GM06990 (cell line): ENCODE results near the gene SFTPB.

Experiments used
- DNase-seq: peaks from one replicate; pipeline ENCODE4 v3.0.0-alpha.2; 2011; ENCODE audit not compliant: insufficient read length; ENCODE audit errors: extremely low read depth
- H3K27me3 ChIP-seq: replicated peaks from 2 replicates; pipeline ENCODE4 v1.6.0; 2011; ENCODE audit warnings: low read length; ENCODE audit not compliant: control insufficient read depth, insufficient read depth
- H3K36me3 ChIP-seq: 2 replicates; pipeline ENCODE4 v1.5.1; 2011; ENCODE audit warnings: low read length; ENCODE audit not compliant: control insufficient read depth, insufficient read depth
- H3K4me3 ChIP-seq: replicated peaks from 2 replicates; pipeline ENCODE4 v1.5.1; 2011; ENCODE audit warnings: low read depth, mild to moderate bottlenecking, control low read depth, low read length
- CTCF ChIP-seq: IDR thresholded peaks from 2 replicates; pipeline ENCODE4 v1.5.1; 2011; ENCODE audit warnings: low read length, control low read depth, mild to moderate bottlenecking, inconsistent platforms; ENCODE audit not compliant: insufficient read depth, poor library complexity, severe bottlenecking

The SFTPB gene

GRCh38 chr2:85648619-85649018 lies 19.4 kb downstream of the SFTPB start:
- no peak for DNase-seq
- H3K27me3 ChIP-seq, result no peaks in the 10 kb centered on the region
- H3K36me3 ChIP-seq, result peaks cover 32% of the 10 kb centered on the region
- no peak overlapping the region for H3K4me3 ChIP-seq
- peak; percentile 48 for TF ChIP-seq CTCF

GRCh38 chr2:85647823-85648526 lies 20.0 kb downstream of the SFTPB start:
- Histone ChIP-seq H3K4me3 (no peak overlapping the region), H3K36me3 (peaks cover 32% of the 10 kb centered on the region), H3K27me3 (no peaks in the 10 kb centered on the region)
- no peak for TF ChIP-seq CTCF
- no peak for DNase-seq

GRCh38 chr2:85646166-85646565 lies 21.8 kb downstream of the SFTPB start:
- no peak for DNase-seq
- no peak for TF ChIP-seq CTCF
- H3K36me3 ChIP-seq, result peaks cover 34% of the 10 kb centered on the region

GRCh38 chr2:85644909-85645308 lies 23.1 kb downstream of the SFTPB start:
- TF ChIP-seq CTCF, result no peak
- Histone ChIP-seq H3K4me3 (no peak overlapping the region), H3K27me3 (no peaks in the 10 kb centered on the region), H3K36me3 (peaks cover 33% of the 10 kb centered on the region)
- DNase-seq, result no peak

More at GRCh38 chr2:85646166-85646565, 21.8 kb downstream of the SFTPB start:
- Histone ChIP-seq H3K27me3 (no peaks in the 10 kb centered on the region), H3K4me3 (no peak overlapping the region)

- no peak for TF ChIP-seq CTCF
- H3K36me3 ChIP-seq, result peaks cover 34% of the 10 kb centered on the region
- H3K4me3 ChIP-seq, result no peak overlapping the region
- DNase-seq, result no peak
- H3K27me3 ChIP-seq, result no peaks in the 10 kb centered on the region
Measured at GRCh38 chr2:85642725-85643124, 25.3 kb downstream of the SFTPB start.

GRCh38 chr2:85635636-85636035 lies 32.4 kb downstream of the SFTPB start:
- H3K36me3 ChIP-seq, result peaks cover 28% of the 10 kb centered on the region
- no peaks in the 10 kb centered on the region for H3K27me3 ChIP-seq
- no peak for DNase-seq
- TF ChIP-seq CTCF, result no peak
- no peak overlapping the region for H3K4me3 ChIP-seq
